SIG-M5 treated with dmso at 0.1 percent for 504 hours (cell line): ENCODE data around the gene TSHZ2.
"Not testable (repeated sequence)": the region's sequence is repeated elsewhere in the genome, so short reads cannot be mapped to it uniquely, and the experiment has no call there.

Experiments used
- DNase-seq: peaks from one replicate; lab custom pipeline; 2025; ENCODE audit not compliant: unreplicated experiment; lab: John Stamatoyannopoulos, UW

The TSHZ2 gene

DNA sequence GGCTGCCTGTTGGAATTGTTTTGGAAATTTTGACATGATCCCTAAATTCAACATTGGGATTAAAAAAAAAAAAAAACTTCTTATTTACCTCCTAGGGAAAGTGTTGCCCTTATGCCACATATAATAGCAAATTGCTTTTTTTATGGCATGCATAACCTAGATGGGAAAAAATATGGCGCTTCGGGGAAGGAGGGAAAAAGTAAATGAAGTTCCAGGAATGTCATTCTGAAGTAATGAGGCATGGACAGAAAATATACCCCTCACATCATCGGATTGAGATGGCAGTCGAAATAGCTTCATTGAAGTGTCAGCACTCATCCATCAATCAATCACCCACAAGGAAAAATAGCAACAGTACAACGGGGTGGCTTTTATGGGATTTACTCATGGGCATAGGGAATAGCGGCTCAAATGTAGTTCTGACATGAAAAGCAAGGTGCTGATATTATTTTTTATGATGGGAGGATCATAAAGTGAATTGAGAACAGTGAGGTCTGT, 516.7 kb downstream of the TSHZ2 start:
- no peak for DNase-seq

GRCh38 chr20:53489528-53489927, 517.4 kb downstream of the TSHZ2 start:
- no peak for DNase-seq

DNA sequence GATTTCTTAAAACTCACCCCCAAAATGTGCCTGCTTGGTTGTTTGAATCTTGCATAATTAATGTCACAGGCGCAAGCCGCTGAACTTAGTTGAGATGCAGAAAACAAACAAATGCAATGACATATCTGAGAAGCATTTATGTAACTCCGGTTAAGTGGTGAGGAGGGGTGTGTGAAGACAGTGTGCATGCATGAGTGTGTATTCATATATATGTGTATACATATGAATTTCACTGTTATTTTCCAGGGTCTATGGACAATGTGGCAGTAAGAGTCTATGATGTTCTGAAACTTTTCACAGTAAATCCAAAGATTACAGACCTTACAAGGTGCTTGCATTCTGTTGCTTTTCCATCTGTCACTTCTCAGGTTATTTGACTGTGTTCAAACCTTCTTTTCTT, 518.5 kb downstream of the TSHZ2 start:
- DNase-seq = no peak

- no peak for DNase-seq
These were observed 519.3 kb downstream of the TSHZ2 start for GRCh38 chr20:53491462-53491861.

DNA sequence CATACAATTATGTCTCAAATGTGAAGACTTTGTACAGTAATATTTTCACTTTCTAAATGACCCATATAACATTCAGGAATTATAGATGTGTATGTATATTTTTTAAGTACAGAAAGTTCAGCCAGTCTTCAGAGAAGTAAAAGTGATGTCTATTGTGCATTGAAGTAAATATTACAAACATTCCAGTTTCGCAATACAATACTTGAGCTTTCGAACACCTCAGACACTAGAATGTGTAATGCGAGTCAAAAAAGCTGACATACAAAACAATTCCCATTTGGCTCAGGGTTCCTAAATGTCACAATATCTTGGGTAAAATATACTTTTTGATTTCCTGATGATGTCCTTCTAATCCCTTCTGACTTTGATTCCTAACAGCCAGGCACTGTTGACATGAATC, 520.1 kb downstream of the TSHZ2 start:
- DNase-seq = no peak

- DNase-seq = no peak
These were observed 521.2 kb downstream of the TSHZ2 start for GRCh38 chr20:53493311-53493857.

GRCh38 chr20:53494753-53495152, 522.6 kb downstream of the TSHZ2 start:
- no peak for DNase-seq

DNA sequence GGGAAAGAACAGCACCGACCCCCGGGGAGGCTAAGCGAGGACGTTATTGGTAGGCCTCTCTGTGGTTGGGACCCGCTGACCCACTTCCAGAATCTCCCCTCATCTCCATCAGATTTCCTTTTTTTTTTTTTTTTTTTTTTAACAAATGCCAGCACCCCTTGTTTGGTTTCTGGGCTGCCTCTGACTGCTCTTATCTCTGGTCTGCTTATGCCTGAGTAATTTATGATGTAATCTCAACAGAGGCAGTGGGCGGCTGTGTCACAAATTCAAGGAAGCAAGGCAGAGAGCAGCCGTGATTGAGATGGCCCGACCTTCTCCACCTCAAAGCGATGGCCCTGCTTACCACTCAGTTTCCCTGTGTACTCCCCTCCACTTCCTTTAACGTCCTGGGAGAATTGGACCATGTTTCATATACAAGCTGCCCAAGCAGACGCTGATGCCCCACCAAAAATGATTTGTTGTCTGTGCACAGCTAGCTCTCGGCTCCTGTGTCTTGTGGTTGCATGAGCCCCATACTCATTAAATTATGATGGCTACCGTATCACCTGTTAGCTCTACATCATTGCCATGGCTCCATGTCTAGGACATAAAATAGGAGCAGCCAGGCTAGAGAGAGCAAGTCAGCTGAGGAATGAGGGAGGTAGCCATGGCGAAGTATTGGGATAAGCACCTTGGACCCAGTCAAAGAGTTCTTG, 523.4 kb downstream of the TSHZ2 start:
- no peak for DNase-seq

GRCh38 chr20:53497246-53497645, 525.1 kb downstream of the TSHZ2 start:
- DNase-seq = no peak

GRCh38 chr20:53498341-53498740, 526.2 kb downstream of the TSHZ2 start:
- DNase-seq = no peak

- no peak for DNase-seq
These were observed 528.5 kb downstream of the TSHZ2 start for GRCh38 chr20:53500651-53501050.

GRCh38 chr20:53502820-53503219, 530.7 kb downstream of the TSHZ2 start:
- DNase-seq = no peak

GRCh38 chr20:53503517-53503919, 531.4 kb downstream of the TSHZ2 start:
- DNase-seq = no peak

DNA sequence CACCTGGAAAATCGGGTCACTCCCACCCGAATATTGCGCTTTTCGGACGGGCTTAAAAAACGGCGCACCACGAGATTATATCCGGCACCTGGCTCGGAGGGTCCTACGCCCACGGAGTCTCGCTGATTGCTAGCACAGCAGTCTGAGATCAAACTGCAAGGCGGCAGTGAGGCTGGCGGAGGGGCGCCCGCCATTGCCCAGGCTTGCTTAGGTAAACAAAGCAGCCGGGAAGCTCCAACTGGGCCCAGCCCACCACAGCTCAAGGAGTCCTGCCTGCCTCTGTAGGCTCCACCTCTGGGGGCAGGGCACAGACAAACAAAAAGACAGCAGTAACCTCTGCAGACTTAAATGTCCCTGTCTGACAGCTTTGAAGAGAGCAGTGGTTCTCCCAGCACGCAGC, 531.9 kb downstream of the TSHZ2 start:
- DNase-seq = not testable (repeated sequence)

- DNase-seq = no peak
These were observed 538.1 kb downstream of the TSHZ2 start for GRCh38 chr20:53510262-53510661.

DNA sequence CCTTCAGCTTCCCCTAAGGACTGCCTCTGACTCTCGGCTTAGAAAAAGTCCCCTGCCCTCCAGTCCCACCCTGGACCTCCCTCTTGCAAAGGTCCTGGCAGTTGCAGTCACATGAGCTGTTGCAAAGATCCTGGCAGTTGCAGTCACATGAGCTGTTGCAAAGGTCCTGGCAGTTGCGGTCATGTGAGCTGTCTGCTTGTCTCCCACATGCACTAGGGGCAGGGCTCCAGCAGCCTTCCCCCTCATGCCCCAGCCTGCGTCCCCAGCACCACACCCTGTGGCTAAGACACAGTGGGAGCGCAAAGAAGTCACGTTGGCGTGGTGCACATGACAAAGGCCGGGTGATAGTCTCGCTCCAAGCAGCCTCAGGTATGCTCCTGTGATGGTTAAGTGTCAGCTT, 538.5 kb downstream of the TSHZ2 start:
- DNase-seq = no peak

- no peak for DNase-seq
These were observed 539.9 kb downstream of the TSHZ2 start for GRCh38 chr20:53512076-53512475.

DNA sequence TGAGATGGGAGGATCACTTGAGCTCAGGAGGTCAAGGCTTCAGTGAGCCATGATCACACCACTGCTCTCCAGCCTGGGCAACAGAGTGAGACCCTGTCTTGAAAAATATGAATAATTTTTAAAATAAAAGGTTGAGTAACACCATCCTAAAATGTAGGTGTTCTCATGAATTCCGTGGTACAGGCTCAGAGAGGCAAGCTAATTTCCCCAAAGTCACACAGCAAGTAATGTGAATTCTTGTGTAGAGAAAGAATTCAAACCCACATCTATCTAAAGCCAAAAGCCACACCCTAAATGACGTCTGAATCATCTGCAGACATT, 541.0 kb downstream of the TSHZ2 start:
- no peak for DNase-seq

DNA sequence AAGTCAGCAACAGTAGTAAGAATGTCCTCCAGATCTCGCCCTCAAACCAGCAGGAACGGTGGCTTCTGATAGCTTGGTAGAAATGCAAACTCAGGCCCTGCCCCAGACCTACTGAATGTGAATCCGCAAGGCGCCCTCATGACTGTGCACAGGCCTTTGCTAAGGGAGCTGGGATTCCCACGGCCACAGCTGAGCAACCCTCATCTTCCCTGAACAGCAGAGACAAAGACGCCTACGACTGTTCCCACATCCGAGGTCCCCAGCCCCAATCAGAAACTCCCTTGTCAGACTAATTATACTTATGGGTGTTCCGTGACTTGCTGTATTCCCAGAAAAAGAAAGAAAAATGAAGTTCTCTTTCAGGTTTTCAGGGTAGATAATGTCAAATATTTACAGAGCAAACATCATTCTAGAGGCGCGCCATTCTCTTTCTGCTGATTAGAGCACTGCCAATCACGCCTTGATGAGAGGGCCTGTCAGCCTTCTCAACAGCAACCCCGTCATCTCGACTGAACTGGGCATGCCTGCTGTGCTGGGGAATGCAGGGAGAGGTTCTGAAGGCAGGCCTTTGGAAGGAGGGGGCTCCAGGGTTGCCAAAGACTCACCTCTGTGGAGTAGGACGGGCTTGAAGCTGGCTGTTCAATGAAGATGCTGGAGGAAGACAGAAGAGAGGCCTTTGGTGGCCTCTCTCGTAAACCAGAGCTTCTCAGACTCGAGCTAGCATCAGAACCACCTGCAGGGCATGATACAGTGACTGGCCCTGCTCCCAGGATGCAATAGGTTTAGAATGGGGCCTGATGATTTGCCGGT, 541.5 kb downstream of the TSHZ2 start:
- peak; percentile 30 for DNase-seq

GRCh38 chr20:53515749-53516148, 543.6 kb downstream of the TSHZ2 start:
- DNase-seq = no peak

DNA sequence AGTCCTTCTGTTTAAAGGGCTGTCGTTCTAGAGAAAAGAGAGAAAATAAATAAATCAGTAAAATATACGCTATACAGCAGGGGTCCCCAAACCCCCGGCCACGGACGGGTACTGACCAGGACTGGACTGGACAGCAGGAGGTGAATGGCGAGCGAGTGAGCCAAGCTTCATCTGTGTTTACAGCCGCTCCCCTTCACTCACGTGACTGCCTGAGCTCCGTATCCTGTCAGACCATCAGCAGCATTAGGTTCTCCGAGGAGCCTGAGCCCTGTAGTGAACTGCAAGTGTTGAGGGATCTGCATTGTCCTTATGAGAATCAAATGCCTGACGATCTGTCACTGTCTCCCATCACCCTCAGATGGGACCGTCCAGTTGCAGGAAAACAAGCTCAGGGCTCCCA, 545.0 kb downstream of the TSHZ2 start:
- no peak for DNase-seq

GRCh38 chr20:53521421-53521820, 549.3 kb downstream of the TSHZ2 start:
- not testable (repeated sequence) for DNase-seq
